ENCODE measurements around the gene NR3C2. TPM values are rescaled to one million over a fixed set of nuclear protein-coding genes. Genes with fewer than 3 reads are reported as not detected.
"Not testable (repeated sequence)": the region's sequence is repeated elsewhere in the genome, so short reads cannot be mapped to it uniquely, and the experiment has no call there.

NR3C2 gene
- total RNA-seq, 1 donor from 2014 or later = 0.54 TPM

DNA sequence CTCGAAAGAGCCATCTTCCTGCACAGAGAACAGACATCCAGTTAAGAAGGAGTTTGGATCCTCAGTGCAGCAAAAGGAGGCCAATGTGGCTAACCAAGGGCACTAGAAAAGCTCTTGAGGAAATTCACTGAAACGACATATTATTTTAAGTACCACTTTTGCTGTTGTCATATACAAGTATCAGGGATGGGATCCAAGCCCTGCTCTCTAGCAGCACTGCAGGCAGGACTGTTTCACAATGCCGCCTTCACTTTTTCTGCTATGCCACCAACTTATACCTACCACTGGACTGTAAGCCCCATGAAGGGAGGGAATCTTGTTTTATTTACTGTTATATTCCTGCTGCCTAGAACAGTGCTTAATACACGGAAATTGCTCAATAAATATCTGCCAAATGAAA, 299.0 kb downstream of the NR3C2 start:
- Mint-ChIP-seq H3K4me1 (ENCODE audit: unreplicated experiment) (no peaks in the 10 kb centered on the region), H3K27ac (ENCODE audit: unreplicated experiment) (no peak overlapping the region), H3K9me3 (ENCODE audit: unreplicated experiment) (no peaks in the 10 kb centered on the region), H3K4me3 (ENCODE audit: unreplicated experiment) (no peak overlapping the region), H3K36me3 (ENCODE audit: low read depth, unreplicated experiment) (no peaks in the 10 kb centered on the region), H3K27me3 (ENCODE audit: unreplicated experiment) (peaks cover 3% of the 10 kb centered on the region)
- DNase-seq (ENCODE audit: low spot score) = no peak
- TF ChIP-seq CTCF (IDR thresholded peaks at IDR 0.05; ENCODE audit: unreplicated experiment) = no peak

DNA sequence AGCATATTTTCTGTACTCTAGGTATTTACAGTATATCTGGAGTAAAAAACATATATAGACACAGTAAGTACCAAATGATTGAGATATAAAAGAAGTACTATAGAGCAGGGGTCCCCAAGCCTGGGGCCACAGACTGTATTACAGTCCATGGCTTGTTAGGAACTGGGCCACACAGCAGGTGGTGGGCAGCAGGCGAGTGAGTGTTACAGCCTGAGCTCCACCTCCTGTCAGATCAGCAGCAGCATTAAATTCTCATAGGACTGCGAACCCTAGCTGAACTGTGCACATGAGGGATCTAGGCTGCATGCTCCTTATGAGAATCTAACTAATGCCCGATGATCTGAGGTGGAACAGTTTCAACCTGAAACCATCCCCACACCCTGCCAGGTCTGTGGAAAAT, 300.7 kb downstream of the NR3C2 start:
- H3K4me3 Mint-ChIP-seq (ENCODE audit: unreplicated experiment) = no peak overlapping the region
- H3K27ac Mint-ChIP-seq (ENCODE audit: unreplicated experiment) = no peak overlapping the region
- no peaks in the 10 kb centered on the region for H3K36me3 Mint-ChIP-seq (ENCODE audit: low read depth, unreplicated experiment)
- TF ChIP-seq CTCF (IDR thresholded peaks at IDR 0.05; ENCODE audit: unreplicated experiment) = no peak
- H3K9me3 Mint-ChIP-seq (ENCODE audit: unreplicated experiment) = no peaks in the 10 kb centered on the region
- H3K27me3 Mint-ChIP-seq (ENCODE audit: unreplicated experiment) = peaks cover 3% of the 10 kb centered on the region
- H3K4me1 Mint-ChIP-seq (ENCODE audit: unreplicated experiment) = no peaks in the 10 kb centered on the region
- no peak for DNase-seq (ENCODE audit: low spot score)

DNA sequence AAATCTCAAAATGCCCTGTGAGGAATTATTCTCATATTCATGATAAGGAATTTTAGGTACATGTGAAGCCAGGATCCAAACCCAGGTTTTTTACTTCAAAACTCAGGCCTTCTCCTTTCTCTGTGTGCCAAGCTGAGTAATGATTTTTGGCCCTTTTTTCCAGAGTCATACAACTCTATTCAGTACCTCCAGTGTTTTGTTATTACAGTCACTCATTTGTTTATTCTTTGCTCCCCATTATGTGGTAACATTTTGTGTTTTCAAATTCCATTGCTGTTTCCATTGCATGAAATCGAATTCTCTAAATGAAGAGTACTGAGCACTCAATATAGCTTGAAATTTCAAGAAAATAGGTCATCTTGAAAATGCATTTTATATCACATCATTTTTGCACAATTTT, 315.4 kb downstream of the NR3C2 start:
- no peak for DNase-seq (ENCODE audit: low spot score)
- no peak overlapping the region for H3K4me3 Mint-ChIP-seq (ENCODE audit: unreplicated experiment)
- H3K27me3 Mint-ChIP-seq (ENCODE audit: unreplicated experiment) = peaks cover 2% of the 10 kb centered on the region
- H3K4me1 Mint-ChIP-seq (ENCODE audit: unreplicated experiment) = no peaks in the 10 kb centered on the region
- H3K9me3 Mint-ChIP-seq (ENCODE audit: unreplicated experiment) = peaks cover 13% of the 10 kb centered on the region
- H3K27ac Mint-ChIP-seq (ENCODE audit: unreplicated experiment) = no peak overlapping the region
- peaks cover 13% of the 10 kb centered on the region for H3K36me3 Mint-ChIP-seq (ENCODE audit: low read depth, unreplicated experiment)
- no peak for TF ChIP-seq CTCF (IDR thresholded peaks at IDR 0.05; ENCODE audit: unreplicated experiment)

- no peak for DNase-seq (ENCODE audit: low spot score)
- H3K27ac Mint-ChIP-seq (ENCODE audit: unreplicated experiment) = peak overlapping the region; percentile 17
- H3K9me3 Mint-ChIP-seq (ENCODE audit: unreplicated experiment) = peaks cover 13% of the 10 kb centered on the region
- peaks cover 13% of the 10 kb centered on the region for H3K36me3 Mint-ChIP-seq (ENCODE audit: low read depth, unreplicated experiment)
- H3K4me3 Mint-ChIP-seq (ENCODE audit: unreplicated experiment) = no peak overlapping the region
- H3K27me3 Mint-ChIP-seq (ENCODE audit: unreplicated experiment) = no peaks in the 10 kb centered on the region
- no peaks in the 10 kb centered on the region for H3K4me1 Mint-ChIP-seq (ENCODE audit: unreplicated experiment)
- TF ChIP-seq CTCF (IDR thresholded peaks at IDR 0.05; ENCODE audit: unreplicated experiment) = no peak
These were observed 317.7 kb downstream of the NR3C2 start for GRCh38 chr4:148124512-148124911.

DNA sequence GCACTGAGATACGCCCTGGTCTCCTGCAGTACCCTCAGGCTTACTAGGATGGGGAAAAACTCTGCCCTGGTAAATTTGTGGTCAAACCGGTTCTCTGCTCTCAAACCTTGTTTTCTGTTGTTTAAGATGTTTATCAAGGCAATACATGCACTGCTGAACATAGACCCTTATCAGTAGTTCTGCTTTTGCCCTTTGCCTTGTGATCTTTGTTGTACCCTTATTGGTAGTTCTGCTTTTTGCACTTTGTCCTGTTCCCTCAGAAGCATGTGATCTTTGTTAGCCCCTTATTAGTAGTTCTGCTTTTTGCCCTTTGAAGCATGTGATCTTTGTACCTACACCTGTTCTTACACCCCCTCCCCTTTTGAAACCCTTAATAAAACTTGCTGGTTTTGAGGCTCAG, 319.1 kb downstream of the NR3C2 start:
- not testable (repeated sequence) for H3K4me3 Mint-ChIP-seq (ENCODE audit: unreplicated experiment)

GRCh38 chr4:148120216-148120615, 322.0 kb downstream of the NR3C2 start:
- no peak for TF ChIP-seq CTCF (IDR thresholded peaks at IDR 0.05; ENCODE audit: unreplicated experiment)
- H3K9me3 Mint-ChIP-seq (ENCODE audit: unreplicated experiment) = peaks cover 13% of the 10 kb centered on the region
- H3K4me3 Mint-ChIP-seq (ENCODE audit: unreplicated experiment) = no peak overlapping the region
- no peak for DNase-seq (ENCODE audit: low spot score)
- peaks cover 13% of the 10 kb centered on the region for H3K36me3 Mint-ChIP-seq (ENCODE audit: low read depth, unreplicated experiment)
- H3K27ac Mint-ChIP-seq (ENCODE audit: unreplicated experiment) = no peak overlapping the region
- H3K27me3 Mint-ChIP-seq (ENCODE audit: unreplicated experiment) = peaks cover 1% of the 10 kb centered on the region
- no peaks in the 10 kb centered on the region for H3K4me1 Mint-ChIP-seq (ENCODE audit: unreplicated experiment)

More for the DNA sequence above, 319.1 kb downstream of the NR3C2 start:
- H3K27me3 Mint-ChIP-seq (ENCODE audit: unreplicated experiment); DNase-seq (ENCODE audit: low spot score); H3K27ac Mint-ChIP-seq (ENCODE audit: unreplicated experiment); H3K4me1 Mint-ChIP-seq (ENCODE audit: unreplicated experiment): not testable (repeated sequence)
- Mint-ChIP-seq H3K9me3 (ENCODE audit: unreplicated experiment) (peaks cover 13% of the 10 kb centered on the region), H3K36me3 (ENCODE audit: low read depth, unreplicated experiment) (peaks cover 13% of the 10 kb centered on the region)
